H1 (cell line): ENCODE data around the gene DAB2IP.

ENCODE experiments used
- CHD2 ChIP-seq: IDR thresholded peaks from 2 replicates; pipeline ENCODE4 v1.6.1; 2012; ENCODE audit warnings: low read length, improper control_type of control experiment
- KDM1A ChIP-seq: fragments of 200-600, 300-600 bp; sonication (generic); IDR thresholded peaks from 2 replicates; pipeline ENCODE4 v1.7.1; 2016; ENCODE audit warnings: mild to moderate bottlenecking, low read length, borderline replicate concordance
- POLR2AphosphoS5 ChIP-seq: IDR thresholded peaks from 2 replicates; pipeline ENCODE4 v1.6.1; 2011; ENCODE audit warnings: low read depth, low read length

DNA sequence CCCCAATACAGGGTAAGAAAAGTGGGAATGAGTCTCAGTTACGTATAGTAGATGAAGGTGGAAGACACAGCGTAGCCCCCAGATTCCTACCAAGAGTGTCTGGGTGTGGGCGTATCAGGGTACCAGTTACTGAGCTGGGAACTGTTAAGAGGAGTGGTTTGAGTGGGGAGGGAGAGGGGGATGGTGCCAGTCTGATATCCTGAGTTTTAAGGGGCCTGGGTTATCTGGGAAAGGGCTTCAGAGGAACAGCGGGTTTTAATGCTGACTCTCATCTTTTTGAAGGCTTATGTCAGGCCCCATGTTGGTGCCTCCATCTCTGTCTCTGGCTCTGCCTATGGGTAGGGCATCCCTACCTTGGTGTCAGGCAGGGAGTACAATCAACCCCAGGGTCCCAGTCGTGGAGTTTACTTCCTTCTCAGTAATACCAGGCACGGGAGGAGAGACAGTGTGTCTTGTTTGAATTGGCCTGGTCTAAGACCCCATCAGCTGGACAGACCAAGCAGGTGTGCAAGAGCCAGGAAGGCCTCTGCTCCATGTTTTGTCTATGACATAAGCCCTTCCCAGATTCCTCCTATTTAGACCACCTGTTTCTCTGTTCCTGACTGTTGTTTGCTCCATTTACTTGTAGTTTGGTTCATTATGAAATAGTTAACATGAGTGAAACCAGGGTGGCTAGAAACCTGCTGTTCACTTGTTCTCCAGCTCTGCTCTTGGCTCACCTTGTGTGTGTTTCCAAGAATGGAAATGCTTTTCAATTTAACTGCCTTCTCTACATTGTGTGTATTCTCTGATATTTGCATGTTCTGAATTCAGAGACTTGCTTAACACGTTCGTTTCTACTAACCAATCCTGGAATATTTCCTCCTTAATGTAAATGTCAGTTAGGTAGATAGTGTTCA lies 125.6 kb downstream of the DAB2IP start:
- no peak for TF ChIP-seq KDM1A
- no peak for TF ChIP-seq POLR2AphosphoS5
- TF ChIP-seq CHD2: no peak
